ENCODE results near the gene PHYHD1. TPM values are rescaled to one million over a fixed set of nuclear protein-coding genes. Genes with fewer than 3 reads are reported as not detected.

PHYHD1 gene
- total RNA-seq, 4 donors from 2014 or later = 10.1 to 65.3 (median 39.4) TPM

- intact Hi-C loops (cut with DNase I) = no loop called here
- H3K9me3 ChIP-seq = no peaks in the 10 kb centered on the region
- 89 to 94% methylated on average over 10 of the region's 10 CpGs for WGBS, 2 donors
- no peak overlapping the region for H3K4me3 ChIP-seq (replicated peaks in 1 of 3)
- H3K27ac ChIP-seq = peak overlapping the region in 1 of 3 donors; percentile 4
- H3K27me3 ChIP-seq = no peaks in the 10 kb centered on the region
- TF ChIP-seq POLR2A (IDR thresholded peaks at IDR 0.05) = no peak
- TF ChIP-seq, protein P1, sequence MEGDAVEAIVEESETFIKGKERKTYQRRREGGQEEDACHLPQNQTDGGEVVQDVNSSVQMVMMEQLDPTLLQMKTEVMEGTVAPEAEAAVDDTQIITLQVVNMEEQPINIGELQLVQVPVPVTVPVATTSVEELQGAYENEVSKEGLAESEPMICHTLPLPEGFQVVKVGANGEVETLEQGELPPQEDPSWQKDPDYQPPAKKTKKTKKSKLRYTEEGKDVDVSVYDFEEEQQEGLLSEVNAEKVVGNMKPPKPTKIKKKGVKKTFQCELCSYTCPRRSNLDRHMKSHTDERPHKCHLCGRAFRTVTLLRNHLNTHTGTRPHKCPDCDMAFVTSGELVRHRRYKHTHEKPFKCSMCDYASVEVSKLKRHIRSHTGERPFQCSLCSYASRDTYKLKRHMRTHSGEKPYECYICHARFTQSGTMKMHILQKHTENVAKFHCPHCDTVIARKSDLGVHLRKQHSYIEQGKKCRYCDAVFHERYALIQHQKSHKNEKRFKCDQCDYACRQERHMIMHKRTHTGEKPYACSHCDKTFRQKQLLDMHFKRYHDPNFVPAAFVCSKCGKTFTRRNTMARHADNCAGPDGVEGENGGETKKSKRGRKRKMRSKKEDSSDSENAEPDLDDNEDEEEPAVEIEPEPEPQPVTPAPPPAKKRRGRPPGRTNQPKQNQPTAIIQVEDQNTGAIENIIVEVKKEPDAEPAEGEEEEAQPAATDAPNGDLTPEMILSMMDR (IDR thresholded peaks at IDR 0.05) = no peak
- H3K36me3 ChIP-seq = peaks cover 20 to 21% of the 10 kb centered on the region in 2 donors
- H3K4me1 ChIP-seq = peaks cover 0 to 20% of the 10 kb centered on the region in 2 donors
- DNase-seq = no peak
Observed at GRCh38 chr9:128903871-128904620, 16.7 kb upstream of the PHYHD1 start.

DNA sequence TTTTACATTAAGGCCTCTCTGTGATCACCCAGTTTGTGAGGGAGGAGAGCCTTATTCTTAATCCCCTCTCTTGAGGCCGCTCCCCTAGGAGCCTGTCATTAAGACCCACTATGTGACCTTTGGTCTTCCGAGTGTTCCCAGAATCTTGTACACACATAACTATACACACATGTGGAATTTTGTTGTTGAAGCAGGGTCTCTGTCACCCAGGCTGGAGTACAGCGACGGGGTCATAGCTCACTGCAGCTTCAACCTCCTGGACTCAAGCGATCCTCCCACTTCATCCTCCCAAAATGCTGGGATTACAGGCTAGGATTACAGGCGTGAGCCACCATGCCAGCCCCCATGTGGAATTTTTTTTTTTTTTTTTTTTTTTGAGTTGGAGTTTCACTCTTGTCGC lies 14.8 kb upstream of the PHYHD1 start:
- no peak for TF ChIP-seq POLR2A (IDR thresholded peaks at IDR 0.05)
- TF ChIP-seq, protein P1 (IDR thresholded peaks at IDR 0.05) = no peak
- no peak for DNase-seq
- H3K4me3 ChIP-seq (replicated peaks in 1 of 3) = no peak overlapping the region
- no peaks in the 10 kb centered on the region for H3K9me3 ChIP-seq
- no peak overlapping the region for H3K27ac ChIP-seq
- no peaks in the 10 kb centered on the region for H3K27me3 ChIP-seq
- intact Hi-C loops (cut with DNase I) = no loop called here
- 86 to 97% methylated on average over 7 of the region's 7 CpGs for WGBS, 2 donors
- H3K4me1 ChIP-seq = peaks cover 0 to 18% of the 10 kb centered on the region in 2 donors
- peaks cover 27 to 29% of the 10 kb centered on the region in 2 donors for H3K36me3 ChIP-seq

- Histone ChIP-seq H3K36me3 (peaks cover 27 to 29% of the 10 kb centered on the region in 2 donors), H3K27me3 (no peaks in the 10 kb centered on the region), H3K27ac (no peak overlapping the region), H3K4me1 (peaks cover 3 to 26% of the 10 kb centered on the region in 2 donors), H3K4me3 (replicated peaks in 1 of 3) (no peak overlapping the region), H3K9me3 (no peaks in the 10 kb centered on the region)
- 60 to 65% methylated on average over 2 of the region's 2 CpGs for WGBS, 2 donors
- intact Hi-C loops (cut with DNase I) = no loop called here
- TF ChIP-seq POLR2A (IDR thresholded peaks at IDR 0.05) = no peak
- TF ChIP-seq, protein P1 (IDR thresholded peaks at IDR 0.05) = no peak
- DNase-seq = no peak
Observed at GRCh38 chr9:128906741-128907140, 14.0 kb upstream of the PHYHD1 start.

- TF ChIP-seq, protein P1 (IDR thresholded peaks at IDR 0.05) = no peak
- no peak for TF ChIP-seq POLR2A (IDR thresholded peaks at IDR 0.05)
- 96 to 97% methylated on average over 13 to 23 of the region's 24 CpGs for WGBS, 2 donors
- Histone ChIP-seq H3K27me3 (no peaks in the 10 kb centered on the region), H3K27ac (no peak overlapping the region), H3K9me3 (no peaks in the 10 kb centered on the region), H3K4me3 (replicated peaks in 1 of 3) (no peak overlapping the region), H3K4me1 (peaks cover 19 to 36% of the 10 kb centered on the region in 2 donors), H3K36me3 (peaks cover 27 to 29% of the 10 kb centered on the region in 2 donors)
- no peak for DNase-seq
- intact Hi-C loops (cut with DNase I) = no loop called here
Observed at GRCh38 chr9:128908372-128908771, 12.4 kb upstream of the PHYHD1 start.

- 82 to 91% methylated on average over 4 of the region's 4 CpGs for WGBS, 2 donors
- intact Hi-C loops (cut with DNase I) = no loop called here
- H3K27ac ChIP-seq = peak overlapping the region in 2 of 3 donors; percentile 27 to 88
- DNase-seq = no peak
- H3K4me3 ChIP-seq (replicated peaks in 1 of 3) = no peak overlapping the region
- TF ChIP-seq, protein P1 (IDR thresholded peaks at IDR 0.05) = no peak
- no peak for TF ChIP-seq POLR2A (IDR thresholded peaks at IDR 0.05)
- peaks cover 27 to 29% of the 10 kb centered on the region in 2 donors for H3K36me3 ChIP-seq
- no peaks in the 10 kb centered on the region for H3K27me3 ChIP-seq
- no peaks in the 10 kb centered on the region for H3K9me3 ChIP-seq
- H3K4me1 ChIP-seq = peaks cover 29 to 51% of the 10 kb centered on the region in 2 donors
Observed at GRCh38 chr9:128909859-128910258, 10.9 kb upstream of the PHYHD1 start.

Measured in thyroid gland (tissue), 4 donors.